Stimulated activated naive CD8-positive, alpha-beta T cell treated with anti-CD3 and anti-CD28 coated beads, Interleukin-15, amount 100 ng/mL, for 72 hours (primary cell): ENCODE measurements around the gene SCN4A.
A peak's percentile ranks its signal among the peaks of the same experiment; 100 is the strongest.

Experiments used
- ATAC-seq: fragments of 150-1000 bp; cut with Tn5 transposase; 2 replicates; pipeline ENCODE4 v1.10.0; 2021; ENCODE audit warnings: mild to moderate bottlenecking, moderate library complexity
- DNase-seq, 2 donors: peaks; one replicate each; pipeline ENCODE4 v3.0.0; 2021 to 2022
- H3K27ac Mint-ChIP-seq, 2 donors: one replicate each; pipeline ENCODE4 v1.8.0; 2022; ENCODE audit warnings: mild to moderate bottlenecking in 2 of 2, mixed read lengths in 2 of 2, moderate library complexity in 2 of 2
- H3K27me3 Mint-ChIP-seq: one replicate; pipeline ENCODE4 v1.8.0; 2022; ENCODE audit warnings: mixed read lengths
- H3K4me1 Mint-ChIP-seq: one replicate; pipeline ENCODE4 v1.8.0; 2022; ENCODE audit warnings: mild to moderate bottlenecking, mixed read lengths
- H3K4me3 Mint-ChIP-seq, 2 donors: one replicate each; pipeline ENCODE4 v1.8.0; 2022; ENCODE audit warnings: mild to moderate bottlenecking in 2 of 2, mixed read lengths in 2 of 2, moderate library complexity in 1 of 2
- H3K9me3 Mint-ChIP-seq, 2 donors: one replicate each; pipeline ENCODE4 v1.8.0; 2022; ENCODE audit warnings: mixed read lengths in 2 of 2

The SCN4A gene

GRCh38 chr17:64004903-64005733, 32.4 kb upstream of the SCN4A start:
- ATAC-seq (no peak), DNase-seq (no peak)
- H3K27me3 Mint-ChIP-seq, result no peaks in the 10 kb centered on the region
- no peaks in the 10 kb centered on the region for H3K9me3 Mint-ChIP-seq
- H3K27ac Mint-ChIP-seq, result peak overlapping the region; percentile 24 to 91
- H3K4me1 Mint-ChIP-seq, result peaks cover 55% of the 10 kb centered on the region
- H3K4me3 Mint-ChIP-seq, result no peak overlapping the region

- H3K9me3 Mint-ChIP-seq, result no peaks in the 10 kb centered on the region
- no peak overlapping the region for H3K27ac Mint-ChIP-seq
- no peak for DNase-seq
- H3K4me1 Mint-ChIP-seq, result peaks cover 54% of the 10 kb centered on the region
- H3K4me3 Mint-ChIP-seq, result no peak overlapping the region
- no peak for ATAC-seq
- H3K27me3 Mint-ChIP-seq, result no peaks in the 10 kb centered on the region
These were observed 31.6 kb upstream of the SCN4A start for GRCh38 chr17:64004218-64004770.

- H3K27ac Mint-ChIP-seq, result peak overlapping the region in 1 of 2 donors; percentile 80
- H3K9me3 Mint-ChIP-seq, result no peaks in the 10 kb centered on the region
- peaks cover 54% of the 10 kb centered on the region for H3K4me1 Mint-ChIP-seq
- DNase-seq (no peak), ATAC-seq (no peak)
- H3K4me3 Mint-ChIP-seq, result no peak overlapping the region
- H3K27me3 Mint-ChIP-seq, result no peaks in the 10 kb centered on the region
These were observed 30.9 kb upstream of the SCN4A start for GRCh38 chr17:64003526-64004121.

- H3K27ac Mint-ChIP-seq, result no peak overlapping the region
- no peak overlapping the region for H3K4me3 Mint-ChIP-seq
- no peaks in the 10 kb centered on the region for H3K27me3 Mint-ChIP-seq
- H3K4me1 Mint-ChIP-seq, result peaks cover 54% of the 10 kb centered on the region
- no peaks in the 10 kb centered on the region for H3K9me3 Mint-ChIP-seq
- DNase-seq, result no peak
- ATAC-seq, result no peak
These were observed 30.2 kb upstream of the SCN4A start for GRCh38 chr17:64002658-64003525.

GRCh38 chr17:64001763-64002529, 29.2 kb upstream of the SCN4A start:
- H3K27ac Mint-ChIP-seq, result peak overlapping the region in 1 of 2 donors; percentile 89
- H3K4me1 Mint-ChIP-seq, result peaks cover 52% of the 10 kb centered on the region
- H3K27me3 Mint-ChIP-seq, result no peaks in the 10 kb centered on the region
- ATAC-seq (no peak), DNase-seq (no peak)
- H3K9me3 Mint-ChIP-seq, result no peaks in the 10 kb centered on the region
- no peak overlapping the region for H3K4me3 Mint-ChIP-seq

- H3K27ac Mint-ChIP-seq, result no peak overlapping the region
- H3K9me3 Mint-ChIP-seq, result no peaks in the 10 kb centered on the region
- no peak overlapping the region for H3K4me3 Mint-ChIP-seq
These were observed 28.4 kb upstream of the SCN4A start for GRCh38 chr17:64001091-64001579.

GRCh38 chr17:63999680-64000531, 27.2 kb upstream of the SCN4A start:
- Mint-ChIP-seq H3K27ac (peak overlapping the region; percentile 2 to 54), H3K9me3 (no peaks in the 10 kb centered on the region), H3K4me3 (peak overlapping the region; percentile 34 to 97), H3K27me3 (no peaks in the 10 kb centered on the region), H3K4me1 (peaks cover 40% of the 10 kb centered on the region)
- DNase-seq (no peak), ATAC-seq (no peak)

More at GRCh38 chr17:64001091-64001579, 28.4 kb upstream of the SCN4A start:
- DNase-seq (no peak), ATAC-seq (no peak)
- Mint-ChIP-seq H3K4me1 (peaks cover 47% of the 10 kb centered on the region), H3K27me3 (no peaks in the 10 kb centered on the region)

GRCh38 chr17:63998721-63999679, 26.3 kb upstream of the SCN4A start:
- H3K27me3 Mint-ChIP-seq, result no peaks in the 10 kb centered on the region
- peak overlapping the region; percentile 2 to 85 for H3K27ac Mint-ChIP-seq
- H3K9me3 Mint-ChIP-seq, result no peaks in the 10 kb centered on the region
- H3K4me3 Mint-ChIP-seq, result peak overlapping the region; percentile 94 to 97
- H3K4me1 Mint-ChIP-seq, result peaks cover 40% of the 10 kb centered on the region
- DNase-seq (no peak), ATAC-seq (peak; percentile 56)

- H3K27me3 Mint-ChIP-seq, result no peaks in the 10 kb centered on the region
- H3K4me1 Mint-ChIP-seq, result peaks cover 40% of the 10 kb centered on the region
- ATAC-seq, result peak; percentile 78
- H3K9me3 Mint-ChIP-seq, result no peaks in the 10 kb centered on the region
- H3K4me3 Mint-ChIP-seq, result peak within 1 kb of the TSS; percentile 94 to 97
- H3K27ac Mint-ChIP-seq, result peak within 1 kb of the TSS; percentile 85 to 93
- DNase-seq, result peak; percentile 62 to 72
These were observed 25.5 kb upstream of the SCN4A start, which contains the start of gene PRR29 for GRCh38 chr17:63998050-63998720. PRR29 (plus strand) TSS chr17:63998351; CDS start chr17:63998365, 14 bp downstream.

GRCh38 chr17:63997341-63998048, 24.8 kb upstream of the SCN4A start:
- DNase-seq, result no peak
- no peak for ATAC-seq
- peak overlapping the region; percentile 94 to 97 for H3K4me3 Mint-ChIP-seq
- H3K27ac Mint-ChIP-seq, result no peak overlapping the region
- peaks cover 45% of the 10 kb centered on the region for H3K4me1 Mint-ChIP-seq
- H3K9me3 Mint-ChIP-seq, result no peaks in the 10 kb centered on the region
- peaks cover 5% of the 10 kb centered on the region for H3K27me3 Mint-ChIP-seq

GRCh38 chr17:63996430-63997182, 23.9 kb upstream of the SCN4A start:
- DNase-seq (no peak), ATAC-seq (no peak)
- Mint-ChIP-seq H3K4me3 (no peak overlapping the region), H3K4me1 (peaks cover 51% of the 10 kb centered on the region), H3K27ac (no peak overlapping the region), H3K27me3 (peaks cover 14% of the 10 kb centered on the region), H3K9me3 (no peaks in the 10 kb centered on the region)
